ENCODE results near the gene FBXW7.

Gene FBXW7

GRCh38 chr4:152524427-152524826, 11.5 kb downstream of the FBXW7 start:
- Histone ChIP-seq H3K23ac (ENCODE audit: low read length in 2 of 2) (no peak overlapping the region), H2AK5ac (ENCODE audit: low read length, severe bottlenecking) (no peak overlapping the region), H3K9me3 (ENCODE audit: control insufficient read depth, low read length) (no peaks in the 10 kb centered on the region), H3K9ac (ENCODE audit: low read length) (no peak overlapping the region), H3K27me3 (ENCODE audit: control insufficient read depth in 1 of 2, insufficient read depth in 1 of 2, low read length in 2 of 2) (no peaks in the 10 kb centered on the region), H2BK15ac (ENCODE audit: low read depth, poor library complexity, severe bottlenecking) (no peak overlapping the region), H3K4me1 (ENCODE audit: control insufficient read depth, insufficient read depth, low read depth, low read length) (no peaks in the 10 kb centered on the region), H3K4me2 (ENCODE audit: low read length, poor library complexity, severe bottlenecking) (no peak overlapping the region), H3K14ac (ENCODE audit: low read length in 2 of 2) (no peak overlapping the region), H3K27ac (ENCODE audit: low read length, poor library complexity, severe bottlenecking) (no peak overlapping the region), H4K8ac (ENCODE audit: low read length) (no peak overlapping the region), H3K18ac (ENCODE audit: low read depth in 1 of 2, low read length in 2 of 2) (no peak overlapping the region), H2AFZ (ENCODE audit: low read depth, low read length) (no peak overlapping the region), H3K4ac (ENCODE audit: low read depth in 1 of 2, low read length in 2 of 2) (no peak overlapping the region), H3K4me3 (ENCODE audit: insufficient read depth in 1 of 2, low read depth in 1 of 2, low read length in 2 of 2) (no peak overlapping the region), H4K91ac (ENCODE audit: low read length) (no peak overlapping the region), H3K79me1 (replicated peaks; ENCODE audit: low read length, poor library complexity, severe bottlenecking) (peaks cover 14% of the 10 kb centered on the region), H2BK120ac (ENCODE audit: low read depth, low read length) (no peak overlapping the region), H2BK5ac (ENCODE audit: low read depth, low read length, poor library complexity, severe bottlenecking) (no peak overlapping the region), H2BK12ac (ENCODE audit: low read length in 2 of 2) (no peak overlapping the region), H3K36me3 (ENCODE audit: control insufficient read depth in 1 of 2, insufficient read depth in 2 of 2, low read depth in 1 of 2, low read length in 2 of 2) (no peaks in the 10 kb centered on the region)
- 75% methylated on average over 2 of the region's 3 CpGs for WGBS
- no peak for DNase-seq

GRCh38 chr4:152523731-152524130, 12.2 kb downstream of the FBXW7 start:
- no peak for DNase-seq
- no peak overlapping the region for H2BK5ac ChIP-seq (ENCODE audit: low read depth, low read length, poor library complexity, severe bottlenecking)
- no peak overlapping the region for H2BK120ac ChIP-seq (ENCODE audit: low read depth, low read length)
- H3K23ac ChIP-seq (ENCODE audit: low read length in 2 of 2) = no peak overlapping the region
- no peak overlapping the region for H4K8ac ChIP-seq (ENCODE audit: low read length)
- 88% methylated on average over 1 of the region's 1 CpG for WGBS
- no peak overlapping the region for H3K4me2 ChIP-seq (ENCODE audit: low read length, poor library complexity, severe bottlenecking)
- H3K9me3 ChIP-seq (ENCODE audit: control insufficient read depth, low read length) = no peaks in the 10 kb centered on the region
- no peak overlapping the region for H2BK15ac ChIP-seq (ENCODE audit: low read depth, poor library complexity, severe bottlenecking)
- H3K79me1 ChIP-seq (replicated peaks; ENCODE audit: low read length, poor library complexity, severe bottlenecking) = peaks cover 14% of the 10 kb centered on the region
- no peak overlapping the region for H2AFZ ChIP-seq (ENCODE audit: low read depth, low read length)
- H2AK5ac ChIP-seq (ENCODE audit: low read length, severe bottlenecking) = no peak overlapping the region
- H3K27ac ChIP-seq (ENCODE audit: low read length, poor library complexity, severe bottlenecking) = no peak overlapping the region
- H4K91ac ChIP-seq (ENCODE audit: low read length) = no peak overlapping the region
- no peak overlapping the region for H3K9ac ChIP-seq (ENCODE audit: low read length)
- no peak overlapping the region for H3K4me3 ChIP-seq (ENCODE audit: insufficient read depth in 1 of 2, low read depth in 1 of 2, low read length in 2 of 2)
- H3K36me3 ChIP-seq (ENCODE audit: control insufficient read depth in 1 of 2, insufficient read depth in 2 of 2, low read depth in 1 of 2, low read length in 2 of 2) = no peaks in the 10 kb centered on the region
- H2BK12ac ChIP-seq (ENCODE audit: low read length in 2 of 2) = no peak overlapping the region
- no peak overlapping the region for H3K4ac ChIP-seq (ENCODE audit: low read depth in 1 of 2, low read length in 2 of 2)
- H3K4me1 ChIP-seq (ENCODE audit: control insufficient read depth, insufficient read depth, low read depth, low read length) = no peaks in the 10 kb centered on the region
- H3K14ac ChIP-seq (ENCODE audit: low read length in 2 of 2) = no peak overlapping the region
- H3K18ac ChIP-seq (ENCODE audit: low read depth in 1 of 2, low read length in 2 of 2) = no peak overlapping the region
- H3K27me3 ChIP-seq (ENCODE audit: control insufficient read depth in 1 of 2, insufficient read depth in 1 of 2, low read length in 2 of 2) = no peaks in the 10 kb centered on the region

- H3K36me3 ChIP-seq (ENCODE audit: control insufficient read depth in 1 of 2, insufficient read depth in 2 of 2, low read depth in 1 of 2, low read length in 2 of 2) = no peaks in the 10 kb centered on the region
- no peak overlapping the region for H2BK15ac ChIP-seq (ENCODE audit: low read depth, poor library complexity, severe bottlenecking)
- H3K4me3 ChIP-seq (ENCODE audit: insufficient read depth in 1 of 2, low read depth in 1 of 2, low read length in 2 of 2) = no peak overlapping the region
- no peak overlapping the region for H3K4ac ChIP-seq (ENCODE audit: low read depth in 1 of 2, low read length in 2 of 2)
- H3K14ac ChIP-seq (ENCODE audit: low read length in 2 of 2) = no peak overlapping the region
- no peak overlapping the region for H2BK12ac ChIP-seq (ENCODE audit: low read length in 2 of 2)
- H3K4me1 ChIP-seq (ENCODE audit: control insufficient read depth, insufficient read depth, low read depth, low read length) = no peaks in the 10 kb centered on the region
- H4K91ac ChIP-seq (ENCODE audit: low read length) = no peak overlapping the region
- WGBS = 57% methylated on average over 2 of the region's 2 CpGs
- H3K9ac ChIP-seq (ENCODE audit: low read length) = no peak overlapping the region
- H2BK5ac ChIP-seq (ENCODE audit: low read depth, low read length, poor library complexity, severe bottlenecking) = no peak overlapping the region
- H3K27me3 ChIP-seq (ENCODE audit: control insufficient read depth in 1 of 2, insufficient read depth in 1 of 2, low read length in 2 of 2) = no peaks in the 10 kb centered on the region
- no peak for DNase-seq
- no peak overlapping the region for H3K27ac ChIP-seq (ENCODE audit: low read length, poor library complexity, severe bottlenecking)
- H2AK5ac ChIP-seq (ENCODE audit: low read length, severe bottlenecking) = no peak overlapping the region
- H3K9me3 ChIP-seq (ENCODE audit: control insufficient read depth, low read length) = no peaks in the 10 kb centered on the region
- H2AFZ ChIP-seq (ENCODE audit: low read depth, low read length) = no peak overlapping the region
- H3K18ac ChIP-seq (ENCODE audit: low read depth in 1 of 2, low read length in 2 of 2) = no peak overlapping the region
- no peak overlapping the region for H3K23ac ChIP-seq (ENCODE audit: low read length in 2 of 2)
- no peak overlapping the region for H2BK120ac ChIP-seq (ENCODE audit: low read depth, low read length)
- H3K79me1 ChIP-seq (replicated peaks; ENCODE audit: low read length, poor library complexity, severe bottlenecking) = peaks cover 14% of the 10 kb centered on the region
- H4K8ac ChIP-seq (ENCODE audit: low read length) = no peak overlapping the region
- no peak overlapping the region for H3K4me2 ChIP-seq (ENCODE audit: low read length, poor library complexity, severe bottlenecking)
Observed at GRCh38 chr4:152522754-152523153, 13.1 kb downstream of the FBXW7 start.

GRCh38 chr4:152522245-152522644, 13.6 kb downstream of the FBXW7 start:
- no peak overlapping the region for H4K91ac ChIP-seq (ENCODE audit: low read length)
- no peak overlapping the region for H3K9ac ChIP-seq (ENCODE audit: low read length)
- H3K4me3 ChIP-seq (ENCODE audit: insufficient read depth in 1 of 2, low read depth in 1 of 2, low read length in 2 of 2) = no peak overlapping the region
- H2BK120ac ChIP-seq (ENCODE audit: low read depth, low read length) = no peak overlapping the region
- H3K4me1 ChIP-seq (ENCODE audit: control insufficient read depth, insufficient read depth, low read depth, low read length) = no peaks in the 10 kb centered on the region
- H2AFZ ChIP-seq (ENCODE audit: low read depth, low read length) = no peak overlapping the region
- H3K4me2 ChIP-seq (ENCODE audit: low read length, poor library complexity, severe bottlenecking) = no peak overlapping the region
- H3K27ac ChIP-seq (ENCODE audit: low read length, poor library complexity, severe bottlenecking) = no peak overlapping the region
- no peaks in the 10 kb centered on the region for H3K9me3 ChIP-seq (ENCODE audit: control insufficient read depth, low read length)
- H3K4ac ChIP-seq (ENCODE audit: low read depth in 1 of 2, low read length in 2 of 2) = no peak overlapping the region
- H3K18ac ChIP-seq (ENCODE audit: low read depth in 1 of 2, low read length in 2 of 2) = no peak overlapping the region
- H2AK5ac ChIP-seq (ENCODE audit: low read length, severe bottlenecking) = no peak overlapping the region
- H3K79me1 ChIP-seq (replicated peaks; ENCODE audit: low read length, poor library complexity, severe bottlenecking) = peaks cover 10% of the 10 kb centered on the region
- no peak overlapping the region for H2BK5ac ChIP-seq (ENCODE audit: low read depth, low read length, poor library complexity, severe bottlenecking)
- no peak overlapping the region for H4K8ac ChIP-seq (ENCODE audit: low read length)
- WGBS = 100% methylated on average over 1 of the region's 2 CpGs
- no peak overlapping the region for H2BK15ac ChIP-seq (ENCODE audit: low read depth, poor library complexity, severe bottlenecking)
- no peaks in the 10 kb centered on the region for H3K27me3 ChIP-seq (ENCODE audit: control insufficient read depth in 1 of 2, insufficient read depth in 1 of 2, low read length in 2 of 2)
- H3K14ac ChIP-seq (ENCODE audit: low read length in 2 of 2) = no peak overlapping the region
- H3K36me3 ChIP-seq (ENCODE audit: control insufficient read depth in 1 of 2, insufficient read depth in 2 of 2, low read depth in 1 of 2, low read length in 2 of 2) = no peaks in the 10 kb centered on the region
- no peak for DNase-seq
- no peak overlapping the region for H2BK12ac ChIP-seq (ENCODE audit: low read length in 2 of 2)
- H3K23ac ChIP-seq (ENCODE audit: low read length in 2 of 2) = no peak overlapping the region
